ENCODE measurements around the gene FRMD4A.

DNA sequence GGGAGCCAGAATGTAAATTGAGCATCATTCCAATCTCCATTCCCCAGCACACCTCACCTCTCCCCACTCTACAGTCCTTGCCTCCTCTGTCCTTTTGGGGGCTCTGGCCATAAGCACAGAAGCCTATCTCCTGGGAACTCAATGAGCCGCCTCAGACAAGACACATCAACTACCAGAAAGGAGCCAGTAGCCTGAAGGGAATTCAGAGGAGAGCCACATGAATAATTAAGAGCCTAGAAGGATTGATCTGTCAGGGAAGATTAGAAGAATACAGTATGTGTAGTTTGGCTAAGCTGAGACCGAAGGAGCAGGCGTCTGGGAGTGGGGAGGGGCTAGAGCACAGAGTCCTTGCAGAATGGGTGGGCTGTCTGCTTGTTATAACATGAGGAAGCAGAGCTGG is 31.2 kb downstream of the FRMD4A start:
- TF ChIP-seq, protein P1, sequence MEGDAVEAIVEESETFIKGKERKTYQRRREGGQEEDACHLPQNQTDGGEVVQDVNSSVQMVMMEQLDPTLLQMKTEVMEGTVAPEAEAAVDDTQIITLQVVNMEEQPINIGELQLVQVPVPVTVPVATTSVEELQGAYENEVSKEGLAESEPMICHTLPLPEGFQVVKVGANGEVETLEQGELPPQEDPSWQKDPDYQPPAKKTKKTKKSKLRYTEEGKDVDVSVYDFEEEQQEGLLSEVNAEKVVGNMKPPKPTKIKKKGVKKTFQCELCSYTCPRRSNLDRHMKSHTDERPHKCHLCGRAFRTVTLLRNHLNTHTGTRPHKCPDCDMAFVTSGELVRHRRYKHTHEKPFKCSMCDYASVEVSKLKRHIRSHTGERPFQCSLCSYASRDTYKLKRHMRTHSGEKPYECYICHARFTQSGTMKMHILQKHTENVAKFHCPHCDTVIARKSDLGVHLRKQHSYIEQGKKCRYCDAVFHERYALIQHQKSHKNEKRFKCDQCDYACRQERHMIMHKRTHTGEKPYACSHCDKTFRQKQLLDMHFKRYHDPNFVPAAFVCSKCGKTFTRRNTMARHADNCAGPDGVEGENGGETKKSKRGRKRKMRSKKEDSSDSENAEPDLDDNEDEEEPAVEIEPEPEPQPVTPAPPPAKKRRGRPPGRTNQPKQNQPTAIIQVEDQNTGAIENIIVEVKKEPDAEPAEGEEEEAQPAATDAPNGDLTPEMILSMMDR (IDR thresholded peaks at IDR 0.05): no peak
- TF ChIP-seq POLR2A (IDR thresholded peaks at IDR 0.05): no peak

Data from testis (tissue), 2 donors.